ENCODE data around the gene RAPGEFL1.

GRCh38 chr17:40139566-40140058 is 37.7 kb upstream of the RAPGEFL1 start:
- TF ChIP-seq, protein P1, sequence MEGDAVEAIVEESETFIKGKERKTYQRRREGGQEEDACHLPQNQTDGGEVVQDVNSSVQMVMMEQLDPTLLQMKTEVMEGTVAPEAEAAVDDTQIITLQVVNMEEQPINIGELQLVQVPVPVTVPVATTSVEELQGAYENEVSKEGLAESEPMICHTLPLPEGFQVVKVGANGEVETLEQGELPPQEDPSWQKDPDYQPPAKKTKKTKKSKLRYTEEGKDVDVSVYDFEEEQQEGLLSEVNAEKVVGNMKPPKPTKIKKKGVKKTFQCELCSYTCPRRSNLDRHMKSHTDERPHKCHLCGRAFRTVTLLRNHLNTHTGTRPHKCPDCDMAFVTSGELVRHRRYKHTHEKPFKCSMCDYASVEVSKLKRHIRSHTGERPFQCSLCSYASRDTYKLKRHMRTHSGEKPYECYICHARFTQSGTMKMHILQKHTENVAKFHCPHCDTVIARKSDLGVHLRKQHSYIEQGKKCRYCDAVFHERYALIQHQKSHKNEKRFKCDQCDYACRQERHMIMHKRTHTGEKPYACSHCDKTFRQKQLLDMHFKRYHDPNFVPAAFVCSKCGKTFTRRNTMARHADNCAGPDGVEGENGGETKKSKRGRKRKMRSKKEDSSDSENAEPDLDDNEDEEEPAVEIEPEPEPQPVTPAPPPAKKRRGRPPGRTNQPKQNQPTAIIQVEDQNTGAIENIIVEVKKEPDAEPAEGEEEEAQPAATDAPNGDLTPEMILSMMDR (IDR thresholded peaks at IDR 0.05; ENCODE audit: borderline replicate concordance, extremely low read depth, low read length, poor library complexity, severe bottlenecking) = no peak
- no peak for TF ChIP-seq EZH2 (IDR thresholded peaks at IDR 0.05; ENCODE audit: borderline replicate concordance, low read depth, low read length, severe bottlenecking)

All from DND-41 (cell line).